KMS-11 (cell line): Measurements from ENCODE around the gene TMEM121B.

Experiments used
- H2AFZ ChIP-seq: fragments of 200-600 bp; sonication (generic); 2 replicates; pipeline ENCODE4 v1.6.1; 2016; ENCODE audit warnings: antibody characterized with exemption, mixed run types, low read depth
- H3K27ac ChIP-seq: fragments of 200-600 bp; sonication (generic); 2 replicates; pipeline ENCODE4 v1.6.1; 2016; ENCODE audit warnings: mild to moderate bottlenecking, mixed run types
- H3K27me3 ChIP-seq: fragments of 200-600 bp; sonication (generic); 2 replicates; pipeline ENCODE4 v1.6.1; 2017; ENCODE audit warnings: mild to moderate bottlenecking, low read depth, mixed run types, moderate library complexity; ENCODE audit not compliant: insufficient read depth
- H3K36me3 ChIP-seq: fragments of 200-600 bp; sonication (generic); 2 replicates; pipeline ENCODE4 v1.6.1; 2017; ENCODE audit warnings: mild to moderate bottlenecking, mixed run types; ENCODE audit not compliant: insufficient read depth
- H3K4me1 ChIP-seq: fragments of 200-600 bp; sonication (generic); 2 replicates; pipeline ENCODE4 v1.6.1; 2016; ENCODE audit warnings: mild to moderate bottlenecking, low read depth, mixed run types; ENCODE audit not compliant: poor library complexity, severe bottlenecking
- H3K4me2 ChIP-seq: fragments of 200-600 bp; sonication (generic); 2 replicates; pipeline ENCODE4 v1.7.0; 2016; ENCODE audit warnings: mild to moderate bottlenecking, mixed run types
- H3K4me3 ChIP-seq: fragments of 200-600 bp; sonication (generic); IDR thresholded peaks from 2 replicates; pipeline ENCODE4 v1.6.1; 2017; ENCODE audit warnings: low read depth, low read length, mixed read lengths; ENCODE audit not compliant: insufficient read depth
- H3K79me2 ChIP-seq: fragments of 200-600 bp; sonication (generic); 2 replicates; pipeline ENCODE4 v1.6.1; 2016; ENCODE audit warnings: low read depth, mixed run types; ENCODE audit not compliant: insufficient read depth
- H3K9ac ChIP-seq: fragments of 200-600 bp; sonication (generic); 2 replicates; pipeline ENCODE4 v1.6.1; 2016; ENCODE audit warnings: mild to moderate bottlenecking, mixed run types
- H4K20me1 ChIP-seq: fragments of 200-600 bp; sonication (generic); 2 replicates; pipeline ENCODE4 v1.6.1; 2016; ENCODE audit warnings: mild to moderate bottlenecking, mixed run types; ENCODE audit not compliant: insufficient read depth
- TF ChIP-seq, protein P1 (sequence below): fragments of 200-600 bp; sonication (generic); conservative IDR thresholded peaks from 2 replicates; pipeline ENCODE4 v1.6.1; 2017; ENCODE audit warnings: low read depth, mild to moderate bottlenecking, antibody characterized with exemption, low read length, moderate library complexity, mixed read lengths

Gene TMEM121B

DNA sequence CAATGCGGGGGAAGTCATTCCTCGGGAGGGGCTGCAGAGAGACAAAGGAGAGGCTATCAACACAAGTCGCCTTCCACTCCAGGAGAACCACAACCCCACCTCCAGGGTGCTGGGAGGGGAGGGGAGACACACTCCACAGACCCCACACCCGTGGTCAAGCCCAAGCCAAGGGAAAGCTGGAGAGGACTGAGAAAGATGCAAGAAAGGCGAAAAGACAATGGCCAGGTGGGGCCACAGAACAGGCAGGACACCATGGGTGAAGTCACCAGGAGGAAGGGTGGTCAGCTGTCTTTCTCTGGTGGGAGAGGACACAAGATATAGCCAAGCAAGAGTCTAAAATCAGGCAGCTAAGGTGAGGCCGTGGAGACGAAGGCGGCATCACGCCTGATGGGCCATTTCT is 21.9 kb upstream of the TMEM121B start:
- H4K20me1 ChIP-seq, result no peaks in the 10 kb centered on the region
- no peak overlapping the region for H3K27ac ChIP-seq
- no peaks in the 10 kb centered on the region for H3K27me3 ChIP-seq

DNA sequence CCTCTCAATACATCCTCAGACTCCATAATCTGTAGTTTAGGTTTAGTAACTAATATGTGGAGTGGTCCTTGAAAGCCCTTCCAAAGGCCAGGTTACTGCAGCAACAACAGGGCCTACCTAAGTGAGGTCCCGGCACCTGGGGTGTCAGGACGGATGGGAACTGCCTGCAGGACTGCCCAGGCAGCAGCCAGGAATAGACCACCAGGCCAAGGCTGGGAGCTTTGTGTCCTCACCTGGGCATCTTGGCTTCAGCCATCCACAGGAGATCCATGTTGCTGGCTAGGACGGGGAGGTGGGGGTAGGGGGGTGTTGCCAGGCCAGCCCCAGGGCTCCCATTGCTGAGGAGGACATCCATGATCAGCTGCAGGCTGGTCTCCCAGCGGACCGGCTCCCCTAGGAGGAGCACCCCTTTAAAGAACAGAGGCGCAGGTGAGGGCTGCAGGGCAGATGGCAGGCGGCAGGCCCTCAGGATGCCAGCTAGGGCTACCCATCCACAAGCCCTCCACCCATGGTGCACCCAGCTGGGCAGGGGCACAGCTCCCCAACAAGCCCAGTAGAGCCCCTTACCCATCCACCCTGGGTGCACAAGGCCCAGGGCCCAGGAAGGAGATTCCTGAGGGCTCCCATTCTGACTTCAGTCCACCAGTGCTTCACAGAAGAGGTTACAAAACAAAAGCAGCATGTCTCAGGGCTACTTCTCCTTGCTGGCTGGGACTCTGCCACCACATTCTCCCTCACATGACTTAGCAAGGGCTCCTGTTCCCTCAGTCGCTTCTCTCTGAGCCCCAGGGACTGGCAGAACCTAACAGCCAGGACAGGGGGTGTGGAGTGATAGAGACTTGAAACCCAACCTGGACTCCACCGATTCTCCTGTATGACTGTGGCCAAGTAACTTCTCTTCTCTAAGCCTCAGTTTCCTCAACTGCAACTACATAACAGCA is 19.9 kb upstream of the TMEM121B start:
- Histone ChIP-seq H3K27me3 (no peaks in the 10 kb centered on the region), H3K4me2 (no peak overlapping the region), H2AFZ (no peak overlapping the region), H4K20me1 (no peaks in the 10 kb centered on the region), H3K27ac (no peak overlapping the region), H3K4me3 (no peak overlapping the region), H3K36me3 (no peaks in the 10 kb centered on the region), H3K79me2 (no peaks in the 10 kb centered on the region), H3K4me1 (no peaks in the 10 kb centered on the region), H3K9ac (no peak overlapping the region)
- TF ChIP-seq, protein P1, sequence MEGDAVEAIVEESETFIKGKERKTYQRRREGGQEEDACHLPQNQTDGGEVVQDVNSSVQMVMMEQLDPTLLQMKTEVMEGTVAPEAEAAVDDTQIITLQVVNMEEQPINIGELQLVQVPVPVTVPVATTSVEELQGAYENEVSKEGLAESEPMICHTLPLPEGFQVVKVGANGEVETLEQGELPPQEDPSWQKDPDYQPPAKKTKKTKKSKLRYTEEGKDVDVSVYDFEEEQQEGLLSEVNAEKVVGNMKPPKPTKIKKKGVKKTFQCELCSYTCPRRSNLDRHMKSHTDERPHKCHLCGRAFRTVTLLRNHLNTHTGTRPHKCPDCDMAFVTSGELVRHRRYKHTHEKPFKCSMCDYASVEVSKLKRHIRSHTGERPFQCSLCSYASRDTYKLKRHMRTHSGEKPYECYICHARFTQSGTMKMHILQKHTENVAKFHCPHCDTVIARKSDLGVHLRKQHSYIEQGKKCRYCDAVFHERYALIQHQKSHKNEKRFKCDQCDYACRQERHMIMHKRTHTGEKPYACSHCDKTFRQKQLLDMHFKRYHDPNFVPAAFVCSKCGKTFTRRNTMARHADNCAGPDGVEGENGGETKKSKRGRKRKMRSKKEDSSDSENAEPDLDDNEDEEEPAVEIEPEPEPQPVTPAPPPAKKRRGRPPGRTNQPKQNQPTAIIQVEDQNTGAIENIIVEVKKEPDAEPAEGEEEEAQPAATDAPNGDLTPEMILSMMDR, result no peak

More for the DNA sequence above, 21.9 kb upstream of the TMEM121B start:
- no peaks in the 10 kb centered on the region for H3K36me3 ChIP-seq
- no peak overlapping the region for H3K4me3 ChIP-seq
- H2AFZ ChIP-seq, result no peak overlapping the region
- H3K79me2 ChIP-seq, result no peaks in the 10 kb centered on the region
- TF ChIP-seq, protein P1, result no peak
- no peak overlapping the region for H3K4me2 ChIP-seq
- H3K4me1 ChIP-seq, result no peaks in the 10 kb centered on the region
- no peak overlapping the region for H3K9ac ChIP-seq

DNA sequence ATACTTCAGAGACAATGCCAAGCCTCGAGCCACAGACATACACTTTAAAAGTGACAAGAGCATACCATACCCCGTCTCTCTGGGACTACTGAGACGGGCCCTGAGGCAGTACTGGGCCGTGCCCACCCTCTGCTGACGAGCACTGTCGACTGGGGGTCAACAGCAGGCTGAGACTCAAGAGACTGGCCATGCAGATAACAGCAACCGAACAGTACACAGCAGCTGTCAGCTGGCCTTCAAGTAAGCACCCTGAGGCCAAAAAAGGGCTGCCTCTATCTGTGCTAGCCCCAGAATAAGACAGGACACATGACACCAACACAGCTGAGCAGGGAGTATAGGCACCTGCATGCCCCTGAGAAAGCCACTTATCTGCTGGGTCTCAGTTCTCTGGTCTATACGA is 18.9 kb upstream of the TMEM121B start:
- no peaks in the 10 kb centered on the region for H3K79me2 ChIP-seq
- H3K4me3 ChIP-seq, result no peak overlapping the region
- no peaks in the 10 kb centered on the region for H3K27me3 ChIP-seq
- TF ChIP-seq, protein P1, result no peak
- H3K4me1 ChIP-seq, result no peaks in the 10 kb centered on the region
- no peak overlapping the region for H2AFZ ChIP-seq
- no peaks in the 10 kb centered on the region for H4K20me1 ChIP-seq
- H3K9ac ChIP-seq, result no peak overlapping the region
- H3K27ac ChIP-seq, result no peak overlapping the region
- no peak overlapping the region for H3K4me2 ChIP-seq
- no peaks in the 10 kb centered on the region for H3K36me3 ChIP-seq

DNA sequence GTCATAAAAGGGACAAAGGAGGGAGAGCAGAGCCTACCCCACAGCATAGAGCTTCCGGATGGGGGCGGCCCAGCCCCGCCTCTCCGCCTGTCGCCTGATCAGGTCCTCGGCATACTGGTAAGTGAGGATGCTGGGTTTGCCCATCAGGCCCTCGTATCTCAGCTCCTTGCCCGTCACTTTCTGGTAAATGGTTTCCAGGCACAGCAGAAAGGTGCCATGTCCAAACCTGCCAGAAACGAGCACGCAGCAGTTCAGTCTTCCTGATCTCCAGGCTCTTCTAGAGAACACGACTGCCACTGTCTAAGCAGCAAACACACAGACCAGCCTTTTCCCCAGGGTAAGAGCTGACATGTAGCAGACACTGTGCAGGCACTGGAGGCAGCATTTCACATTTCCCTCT is 17.4 kb upstream of the TMEM121B start:
- Histone ChIP-seq H3K4me1 (no peaks in the 10 kb centered on the region), H3K27me3 (no peaks in the 10 kb centered on the region), H3K27ac (no peak overlapping the region), H3K4me3 (no peak overlapping the region), H3K36me3 (no peaks in the 10 kb centered on the region), H3K4me2 (no peak overlapping the region), H2AFZ (no peak overlapping the region), H3K79me2 (no peaks in the 10 kb centered on the region), H4K20me1 (no peaks in the 10 kb centered on the region), H3K9ac (no peak overlapping the region)
- TF ChIP-seq, protein P1, result no peak
